EL (cell line): ENCODE results near the gene ERMAP.
A peak's percentile ranks its signal among the peaks of the same experiment; 100 is the strongest.
"Not testable (repeated sequence)": the region's sequence is repeated elsewhere in the genome, so short reads cannot be mapped to it uniquely, and the experiment has no call there.

ENCODE experiments used
- DNase-seq: peaks from one replicate; pipeline ENCODE4 v3.0.0-alpha.2; 2016

Gene ERMAP

DNA sequence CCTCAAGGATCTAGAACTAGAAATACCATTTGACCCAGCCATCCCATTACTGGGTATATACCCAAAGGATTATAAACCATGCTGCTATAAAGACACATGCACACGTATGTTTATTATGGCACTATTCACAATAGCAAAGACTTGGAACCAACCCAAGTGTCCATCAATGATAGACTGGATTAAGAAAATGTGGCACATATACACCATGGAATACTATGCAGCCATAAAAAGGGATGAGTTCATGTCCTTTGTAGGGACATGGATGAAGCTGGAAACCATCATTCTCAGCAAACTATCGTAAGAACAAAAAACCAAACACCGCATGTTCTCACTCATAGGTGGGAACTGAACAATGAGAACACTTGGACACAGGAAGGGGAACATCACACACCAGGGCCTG, 2.1 kb upstream of the ERMAP start:
- DNase-seq = not testable (repeated sequence)

- DNase-seq = peak; percentile 25
These were observed 859 bp upstream of the ERMAP start for GRCh38 chr1:42815941-42816584.

GRCh38 chr1:42817440-42817767, 482 bp downstream of the ERMAP start:
- no peak for DNase-seq

DNA sequence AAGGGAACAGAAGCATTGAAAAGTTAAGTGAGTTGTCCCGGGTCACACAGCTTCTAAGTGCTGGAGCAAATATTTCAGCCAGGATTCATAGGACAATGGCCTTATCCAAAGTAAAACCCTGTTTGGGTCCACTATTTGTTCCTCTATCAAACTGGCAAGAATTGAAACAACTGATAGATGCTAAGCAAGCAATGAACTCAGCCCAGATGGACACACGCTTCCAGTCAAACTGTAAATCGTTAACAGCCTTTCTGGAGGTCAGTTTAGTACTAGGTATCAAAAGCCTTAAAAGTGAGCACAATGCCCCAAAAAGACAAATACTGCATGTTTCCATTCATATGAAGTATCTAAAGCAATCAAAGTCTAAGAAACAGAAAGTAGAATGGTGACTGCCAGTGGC, 1.1 kb downstream of the ERMAP start:
- no peak for DNase-seq

- DNase-seq = no peak
These were observed 3.9 kb downstream of the ERMAP start for GRCh38 chr1:42820813-42821212.

DNA sequence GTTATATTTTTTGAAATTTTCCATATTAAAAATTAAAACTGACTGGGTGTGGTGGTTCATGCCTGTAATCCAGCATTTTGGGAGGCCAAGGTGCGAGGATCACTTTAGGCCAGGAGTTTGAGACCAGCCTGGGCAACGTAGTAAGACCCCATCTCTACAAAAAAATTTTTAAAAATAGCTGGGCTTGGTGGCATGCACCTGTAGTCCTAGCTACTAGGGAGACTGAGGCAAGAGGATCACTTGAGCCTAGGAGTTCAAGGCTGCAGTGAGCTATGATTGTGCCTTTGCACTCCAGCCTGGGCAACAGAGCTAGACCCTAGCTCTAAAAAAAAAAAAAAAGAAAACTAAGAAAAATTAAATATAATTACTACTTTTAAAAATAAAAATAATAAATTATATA, 4.8 kb downstream of the ERMAP start:
- no peak for DNase-seq

- no peak for DNase-seq
These were observed 6.0 kb downstream of the ERMAP start for GRCh38 chr1:42822800-42823392.

- DNase-seq = no peak
These were observed 7.6 kb downstream of the ERMAP start for GRCh38 chr1:42824481-42825035.

- no peak for DNase-seq
These were observed 8.3 kb downstream of the ERMAP start for GRCh38 chr1:42825036-42825851.

- no peak for DNase-seq
These were observed 13.7 kb downstream of the ERMAP start for GRCh38 chr1:42830631-42831030.

GRCh38 chr1:42831273-42831672, 14.4 kb downstream of the ERMAP start:
- no peak for DNase-seq

DNA sequence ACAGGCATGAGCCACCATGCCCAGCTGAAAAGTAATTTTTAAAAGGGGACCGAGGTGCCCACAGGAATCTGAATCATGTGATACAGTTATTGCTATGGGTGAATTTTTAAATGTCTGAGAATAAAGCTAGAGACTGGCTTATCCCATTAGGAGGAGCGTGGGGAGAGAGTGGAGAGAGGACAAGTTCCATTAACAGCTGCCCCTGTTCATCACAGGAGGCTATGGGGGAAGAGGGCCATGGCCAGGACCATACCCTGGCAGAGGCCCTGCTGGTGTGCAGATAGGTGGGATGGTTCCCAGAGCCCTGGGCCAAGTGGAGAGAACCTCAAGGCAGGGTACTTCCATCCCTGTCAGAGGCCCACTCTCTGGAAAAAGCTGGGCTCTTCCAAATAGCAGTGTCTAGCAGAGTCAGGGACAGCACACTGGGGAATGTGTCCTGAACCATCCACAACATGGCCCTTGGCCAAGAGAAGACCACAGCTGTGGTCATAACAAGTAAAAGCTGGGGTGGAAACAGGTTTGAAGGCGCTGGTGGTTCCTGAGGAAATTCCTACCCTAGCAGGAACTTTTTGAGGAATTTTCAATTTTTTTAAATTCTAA, 15.8 kb downstream of the ERMAP start:
- no peak for DNase-seq

DNA sequence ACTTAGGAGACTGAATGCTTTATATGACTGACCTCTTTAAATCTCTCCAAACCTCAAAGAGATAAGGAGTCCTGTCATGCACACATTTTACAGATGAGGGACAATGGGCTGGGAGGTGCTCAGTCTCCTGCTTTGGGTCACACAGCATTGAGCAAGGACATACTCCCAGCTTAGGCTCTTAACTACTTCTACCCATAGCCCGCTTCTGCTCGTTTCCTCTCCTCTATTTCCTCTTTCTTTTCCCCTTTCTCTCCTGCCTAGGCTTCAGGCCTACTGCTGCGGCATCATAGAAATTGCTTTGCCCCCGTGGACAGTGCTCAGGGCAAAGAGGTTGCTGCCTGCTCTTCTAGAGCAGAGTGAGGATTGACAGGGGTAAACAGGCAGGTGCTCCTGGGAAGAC, 17.1 kb downstream of the ERMAP start:
- no peak for DNase-seq

DNA sequence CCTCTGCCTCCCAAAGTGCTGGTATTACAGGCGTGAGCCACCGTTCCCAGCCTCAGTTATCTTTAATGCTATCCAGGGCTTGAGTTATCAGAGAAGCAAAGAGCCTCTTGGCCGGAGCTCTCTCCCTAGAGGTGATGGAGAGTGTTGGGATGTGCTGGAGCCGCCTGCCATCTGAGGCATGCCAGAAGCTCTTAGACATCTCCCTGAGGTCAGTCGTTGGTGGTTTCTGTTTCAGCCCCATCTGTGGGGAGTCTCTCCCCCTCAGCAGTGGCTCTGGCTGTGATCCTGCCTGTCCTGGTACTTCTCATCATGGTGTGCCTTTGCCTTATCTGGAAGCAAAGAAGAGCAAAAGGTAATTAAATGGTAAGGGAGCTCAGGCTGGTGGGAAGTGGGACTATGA, 17.9 kb downstream of the ERMAP start:
- DNase-seq = no peak

DNA sequence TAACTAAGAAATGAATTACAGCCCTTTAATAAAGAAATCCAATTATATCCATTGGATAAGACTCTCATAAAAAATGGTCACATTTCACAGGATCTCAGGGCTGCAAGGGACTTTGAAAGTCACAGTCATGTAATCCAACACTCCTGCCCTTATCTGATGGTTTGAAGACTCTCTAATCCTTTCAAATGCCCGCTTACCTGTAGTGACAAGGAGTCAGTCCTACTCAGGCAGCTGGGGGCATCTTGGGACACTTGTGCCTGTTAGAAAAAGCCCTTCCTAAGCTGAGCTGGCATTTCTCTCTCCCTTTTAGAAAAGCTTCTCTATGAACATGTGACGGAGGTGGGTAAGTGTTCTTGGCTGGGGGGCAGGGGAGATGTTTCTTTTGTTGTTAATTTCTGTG, 18.5 kb downstream of the ERMAP start:
- no peak for DNase-seq

GRCh38 chr1:42837709-42838108, 20.8 kb downstream of the ERMAP start:
- DNase-seq = no peak

DNA sequence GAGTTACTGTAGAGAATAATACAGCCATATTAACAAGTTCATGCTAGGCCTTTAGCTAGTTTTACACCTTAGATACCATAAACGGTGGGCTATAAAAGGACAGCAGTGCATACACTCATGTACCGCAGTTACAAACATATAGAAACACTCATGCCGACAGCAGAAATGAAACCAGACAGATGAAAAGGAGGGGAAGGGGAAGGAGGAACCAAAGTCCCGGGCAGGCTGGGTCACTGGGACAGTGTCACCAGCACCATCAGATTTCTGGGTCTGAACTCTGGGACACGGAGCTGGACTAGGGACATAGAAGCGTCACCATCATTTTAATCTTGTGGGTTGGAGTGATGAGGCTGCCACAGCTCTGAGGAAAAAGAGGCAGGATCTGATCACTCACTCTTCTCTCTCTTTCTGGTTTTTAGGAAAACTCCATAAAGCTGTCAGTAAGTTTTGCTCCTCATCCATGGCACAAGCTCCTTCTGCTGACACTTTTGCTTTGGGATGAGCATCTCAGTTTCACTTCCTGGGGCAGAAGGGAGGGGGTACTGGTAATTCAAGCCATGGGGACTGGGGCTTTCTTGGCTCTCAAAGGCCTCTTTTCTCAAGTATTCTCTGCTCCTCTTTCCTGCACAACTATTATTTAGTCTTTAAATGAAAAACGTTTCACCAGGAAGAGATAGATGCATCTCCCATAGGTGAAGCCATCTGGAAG, 21.7 kb downstream of the ERMAP start:
- DNase-seq = no peak

DNA sequence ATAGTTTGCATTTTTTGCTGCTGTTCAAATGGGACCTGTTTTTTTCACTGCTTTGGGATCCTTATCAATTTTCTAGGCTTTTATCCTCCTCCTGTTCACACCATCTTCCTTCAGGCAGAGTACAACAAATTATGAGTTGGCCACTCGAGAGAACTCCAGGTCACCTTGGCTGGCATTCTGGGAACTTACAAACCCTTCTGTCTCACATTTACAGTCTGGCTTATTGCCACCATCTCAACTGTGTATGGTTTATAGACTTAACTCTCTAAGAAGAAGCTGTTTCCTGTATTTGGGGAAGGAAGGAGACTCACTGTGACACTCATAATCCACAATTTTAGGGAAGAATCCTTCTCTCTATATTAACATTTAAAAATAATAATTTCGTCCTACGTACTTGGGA, 24.1 kb downstream of the ERMAP start:
- no peak for DNase-seq

DNA sequence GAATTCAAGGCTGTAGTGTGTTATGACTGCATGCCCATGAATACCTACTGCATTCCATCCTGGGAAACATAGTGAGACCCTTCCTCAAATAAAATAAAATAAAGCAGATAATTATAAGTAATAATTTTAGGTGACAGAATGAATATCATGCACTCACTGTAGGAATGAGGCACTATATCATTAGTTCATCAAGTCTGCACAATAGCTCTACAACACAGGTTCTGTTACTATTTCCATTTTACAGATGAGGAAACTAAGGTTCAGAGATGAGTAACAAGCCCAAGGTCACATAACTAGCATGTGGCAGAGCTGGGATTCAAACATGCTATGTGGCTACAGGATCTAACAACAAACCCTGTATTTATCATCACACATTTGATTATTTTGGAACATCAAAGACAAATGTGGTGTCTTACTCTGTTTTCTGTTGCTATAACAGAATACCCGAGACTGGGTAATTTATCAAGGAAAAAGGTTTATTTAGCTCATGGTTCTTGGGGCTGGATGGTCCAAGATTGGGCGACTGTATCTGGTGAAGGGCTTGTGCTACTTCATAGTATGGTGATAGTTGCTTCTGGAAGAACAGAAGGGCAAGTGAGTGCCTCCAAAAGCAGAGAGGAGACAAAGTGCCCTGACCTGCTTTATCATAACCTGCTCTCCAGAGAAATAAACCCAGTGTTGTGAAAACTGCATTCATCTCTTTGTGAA, 24.7 kb downstream of the ERMAP start:
- no peak for DNase-seq

GRCh38 chr1:42844592-42845140, 27.7 kb downstream of the ERMAP start:
- DNase-seq = peak; percentile 6

DNA sequence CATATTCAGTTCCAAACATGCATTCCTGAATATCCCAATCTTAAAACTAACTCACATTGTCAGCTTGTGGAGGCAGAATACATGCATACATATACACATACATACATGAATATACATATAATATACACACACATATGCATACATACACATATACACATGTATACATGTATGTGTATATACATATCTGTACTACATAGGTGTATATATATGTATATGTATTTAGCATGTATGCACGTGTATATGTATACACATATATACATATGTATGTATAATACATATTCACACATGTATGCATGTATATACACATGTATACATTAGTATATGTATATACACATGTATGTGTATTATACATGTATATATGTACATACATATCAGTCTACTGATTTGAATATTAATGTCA, 28.3 kb downstream of the ERMAP start:
- DNase-seq = no peak

- DNase-seq = no peak
These were observed 28.9 kb downstream of the ERMAP start for GRCh38 chr1:42845866-42846256.
